ENCODE results near the gene PAX7. TPM values are rescaled to one million over a fixed set of nuclear protein-coding genes. Genes with fewer than 3 reads are reported as not detected.

The PAX7 gene
- total RNA-seq, 2 donors from 2014 or later, result not detected

GRCh38 chr1:18731591-18732235 lies 101.1 kb downstream of the PAX7 start:
- no peaks in the 10 kb centered on the region for H3K9me3 ChIP-seq
- H3K4me1 ChIP-seq, result no peaks in the 10 kb centered on the region
- no peak overlapping the region for H3K9ac ChIP-seq (ENCODE audit: low read depth in 2 of 2, low read length in 2 of 2)
- no peak overlapping the region for H3K4me3 ChIP-seq
- intact Hi-C loops (cut with DNase I), result no loop called here
- no peaks in the 10 kb centered on the region for H3K36me3 ChIP-seq
- no peak overlapping the region for H3K27ac ChIP-seq
- H3K27me3 ChIP-seq, result no peaks in the 10 kb centered on the region
- TF ChIP-seq, protein P1, sequence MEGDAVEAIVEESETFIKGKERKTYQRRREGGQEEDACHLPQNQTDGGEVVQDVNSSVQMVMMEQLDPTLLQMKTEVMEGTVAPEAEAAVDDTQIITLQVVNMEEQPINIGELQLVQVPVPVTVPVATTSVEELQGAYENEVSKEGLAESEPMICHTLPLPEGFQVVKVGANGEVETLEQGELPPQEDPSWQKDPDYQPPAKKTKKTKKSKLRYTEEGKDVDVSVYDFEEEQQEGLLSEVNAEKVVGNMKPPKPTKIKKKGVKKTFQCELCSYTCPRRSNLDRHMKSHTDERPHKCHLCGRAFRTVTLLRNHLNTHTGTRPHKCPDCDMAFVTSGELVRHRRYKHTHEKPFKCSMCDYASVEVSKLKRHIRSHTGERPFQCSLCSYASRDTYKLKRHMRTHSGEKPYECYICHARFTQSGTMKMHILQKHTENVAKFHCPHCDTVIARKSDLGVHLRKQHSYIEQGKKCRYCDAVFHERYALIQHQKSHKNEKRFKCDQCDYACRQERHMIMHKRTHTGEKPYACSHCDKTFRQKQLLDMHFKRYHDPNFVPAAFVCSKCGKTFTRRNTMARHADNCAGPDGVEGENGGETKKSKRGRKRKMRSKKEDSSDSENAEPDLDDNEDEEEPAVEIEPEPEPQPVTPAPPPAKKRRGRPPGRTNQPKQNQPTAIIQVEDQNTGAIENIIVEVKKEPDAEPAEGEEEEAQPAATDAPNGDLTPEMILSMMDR (IDR thresholded peaks at IDR 0.05), result no peak
- no peak for DNase-seq

DNA sequence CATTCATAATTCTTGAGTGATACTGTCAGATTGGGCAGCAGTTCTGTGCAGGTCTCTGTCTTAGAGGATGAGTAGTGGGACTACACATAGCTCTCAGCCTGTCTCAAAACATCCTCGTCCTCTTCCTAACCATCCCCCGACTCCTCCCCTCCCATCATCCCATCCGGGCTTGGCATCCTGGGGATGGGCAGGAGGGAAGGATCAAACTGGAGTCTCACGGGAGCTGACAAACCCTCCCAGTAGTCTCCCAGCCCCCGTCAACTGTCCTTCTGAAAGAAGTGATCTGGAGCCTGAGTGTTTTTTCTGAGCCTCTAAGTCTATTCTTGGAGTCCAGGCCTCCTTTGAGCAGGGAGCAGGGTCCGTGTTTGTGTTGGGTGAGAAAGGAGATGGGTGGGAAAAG lies 102.0 kb downstream of the PAX7 start:
- no peak overlapping the region for H3K4me3 ChIP-seq
- H3K36me3 ChIP-seq, result no peaks in the 10 kb centered on the region
- H3K4me1 ChIP-seq, result no peaks in the 10 kb centered on the region
- TF ChIP-seq, protein P1 (IDR thresholded peaks at IDR 0.05), result no peak
- H3K27me3 ChIP-seq, result no peaks in the 10 kb centered on the region
- intact Hi-C loops (cut with DNase I), result no loop called here
- DNase-seq, result no peak
- H3K27ac ChIP-seq, result no peak overlapping the region
- H3K9me3 ChIP-seq, result no peaks in the 10 kb centered on the region
- H3K9ac ChIP-seq (ENCODE audit: low read depth in 2 of 2, low read length in 2 of 2), result no peak overlapping the region

DNA sequence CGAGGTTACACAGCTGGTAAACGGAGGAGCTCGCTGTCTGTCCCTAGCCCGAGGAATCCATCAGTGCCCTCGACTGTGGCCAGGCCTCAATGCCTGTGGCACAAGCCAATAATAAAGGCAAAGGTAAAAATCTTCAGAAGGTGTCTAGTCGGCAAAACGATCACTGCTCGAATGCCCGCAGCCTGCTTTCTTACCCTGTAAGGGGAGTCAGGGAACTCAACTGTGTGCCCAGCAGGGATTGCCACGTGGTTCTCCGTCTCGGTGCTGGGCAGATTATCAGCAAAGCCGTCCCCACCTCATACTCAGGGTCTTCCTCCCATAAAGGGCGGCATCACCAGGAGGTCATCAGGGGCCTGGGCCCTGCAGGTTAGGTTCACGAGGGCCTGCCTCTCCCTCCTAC lies 103.4 kb downstream of the PAX7 start:
- no peak for DNase-seq

DNA sequence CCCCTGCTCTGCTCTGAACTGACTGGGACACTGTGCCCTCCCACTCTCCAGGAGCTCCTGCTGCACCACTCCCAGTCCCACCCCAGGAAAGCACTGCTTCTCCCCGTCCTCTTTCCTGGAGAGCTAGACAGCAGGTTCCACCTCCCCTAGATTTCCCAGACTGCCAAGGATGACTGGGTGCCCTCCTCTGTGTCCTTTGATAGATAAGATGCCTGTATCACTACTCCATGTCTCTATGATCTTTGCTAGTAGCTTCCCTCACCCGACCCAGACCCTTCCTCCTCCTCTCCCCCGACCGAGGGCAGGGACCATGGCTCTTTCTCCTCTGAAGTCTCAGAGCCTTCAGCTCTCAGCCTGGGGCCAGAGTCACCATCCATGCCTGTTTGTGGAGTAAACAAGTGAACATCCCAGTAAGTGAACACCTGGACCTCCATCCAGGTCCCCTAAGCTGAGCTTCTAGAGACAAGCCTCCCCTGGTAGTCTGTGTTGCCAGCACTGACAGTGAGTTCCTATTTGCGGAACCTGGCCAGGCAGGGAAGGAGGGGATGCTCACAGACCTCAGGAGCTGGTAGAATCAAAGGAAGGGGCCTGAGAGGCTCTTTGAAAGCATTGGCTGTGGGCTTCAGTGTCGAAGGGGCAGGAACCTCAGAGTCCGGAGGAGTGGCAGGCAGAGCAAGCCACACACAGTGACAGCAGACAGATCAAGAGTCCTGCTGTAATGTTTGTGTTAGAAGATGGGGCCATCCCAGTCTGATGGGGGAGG lies 104.0 kb downstream of the PAX7 start:
- Histone ChIP-seq H3K9ac (ENCODE audit: low read depth in 2 of 2, low read length in 2 of 2) (no peak overlapping the region), H3K36me3 (no peaks in the 10 kb centered on the region), H3K27me3 (no peaks in the 10 kb centered on the region), H3K9me3 (no peaks in the 10 kb centered on the region), H3K27ac (no peak overlapping the region), H3K4me3 (no peak overlapping the region), H3K4me1 (no peaks in the 10 kb centered on the region)
- no peak for DNase-seq
- intact Hi-C loops (cut with DNase I), result no loop called here
- TF ChIP-seq, protein P1 (IDR thresholded peaks at IDR 0.05), result no peak

More for the DNA sequence above, 103.4 kb downstream of the PAX7 start:
- TF ChIP-seq, protein P1 (IDR thresholded peaks at IDR 0.05), result no peak
- intact Hi-C loops (cut with DNase I), result no loop called here
- H3K4me3 ChIP-seq, result no peak overlapping the region
- H3K4me1 ChIP-seq, result no peaks in the 10 kb centered on the region
- H3K27ac ChIP-seq, result no peak overlapping the region
- H3K9me3 ChIP-seq, result no peaks in the 10 kb centered on the region
- H3K36me3 ChIP-seq, result no peaks in the 10 kb centered on the region
- no peaks in the 10 kb centered on the region for H3K27me3 ChIP-seq
- no peak overlapping the region for H3K9ac ChIP-seq (ENCODE audit: low read depth in 2 of 2, low read length in 2 of 2)

GRCh38 chr1:18735224-18735997 lies 104.8 kb downstream of the PAX7 start:
- TF ChIP-seq, protein P1 (IDR thresholded peaks at IDR 0.05), result no peak
- intact Hi-C loops (cut with DNase I), result no loop called here
- no peak for DNase-seq
- Histone ChIP-seq H3K9me3 (no peaks in the 10 kb centered on the region), H3K4me1 (no peaks in the 10 kb centered on the region), H3K27me3 (no peaks in the 10 kb centered on the region), H3K27ac (no peak overlapping the region), H3K4me3 (no peak overlapping the region), H3K9ac (ENCODE audit: low read depth in 2 of 2, low read length in 2 of 2) (no peak overlapping the region), H3K36me3 (no peaks in the 10 kb centered on the region)

Measured in colonic mucosa (tissue), 4 donors.